ENCODE measurements around the gene DBNDD1. TPM values are rescaled to one million over a fixed set of nuclear protein-coding genes. Genes with fewer than 3 reads are reported as not detected.

Gene DBNDD1
- total RNA-seq, 2 donors from 2014 or later = 10.9 to 14.8 TPM

- H3K4me3 ChIP-seq = peak overlapping the region; percentile 79 to 80
- peak overlapping the region in 3 of 4 donors; percentile 33 to 73 (median 51) for H3K27ac ChIP-seq
- peaks cover 47% of the 10 kb centered on the region for H3K4me1 ChIP-seq
- peak in 2 of 3 donors; percentile 66 to 72 for TF ChIP-seq POLR2A (IDR thresholded peaks at IDR 0.05)
- TF ChIP-seq CTCF (IDR thresholded peaks at IDR 0.05) = peak in 1 of 7 experiments; percentile 4
- 5 to 23% methylated on average over 10 to 57 of the region's 57 CpGs for WGBS, 2 donors
- intact Hi-C loops (cut with DNase I) = no loop called here
- no peaks in the 10 kb centered on the region for H3K36me3 ChIP-seq (replicated peaks in 1 of 2; ENCODE audit: insufficient read depth in 1 of 2, low read depth in 2 of 2)
- DNase-seq (peak; percentile 93 to 95 (median 94)), ATAC-seq (peak; percentile 86)
- no peaks in the 10 kb centered on the region for H3K9me3 ChIP-seq
- H3K27me3 ChIP-seq = no peaks in the 10 kb centered on the region
Measured at GRCh38 chr16:90022209-90023077, 3.2 kb upstream of the DBNDD1 start.

- TF ChIP-seq POLR2A (IDR thresholded peaks at IDR 0.05) (no peak), CTCF (IDR thresholded peaks at IDR 0.05) (no peak)
- intact Hi-C loops (cut with DNase I) = no loop called here
- H3K27me3 ChIP-seq = no peaks in the 10 kb centered on the region
- ATAC-seq = no peak
- peak overlapping the region in 3 of 4 donors; percentile 80 to 91 (median 81) for H3K27ac ChIP-seq
- no peak for DNase-seq
- H3K4me1 ChIP-seq = peaks cover 47% of the 10 kb centered on the region
- no peak overlapping the region for H3K4me3 ChIP-seq
- WGBS, 2 donors = 66 to 86% methylated on average over 2 of the region's 2 CpGs
- no peaks in the 10 kb centered on the region for H3K36me3 ChIP-seq (replicated peaks in 1 of 2; ENCODE audit: insufficient read depth in 1 of 2, low read depth in 2 of 2)
- no peaks in the 10 kb centered on the region for H3K9me3 ChIP-seq
Measured at GRCh38 chr16:90020838-90021382, 1.7 kb upstream of the DBNDD1 start.

GRCh38 chr16:90020260-90020837 is 1.1 kb upstream of the DBNDD1 start:
- peak in 1 of 4 donors; percentile 18 for DNase-seq
- WGBS, 2 donors = 64 to 68% methylated on average over 9 of the region's 9 CpGs
- TF ChIP-seq POLR2A (IDR thresholded peaks at IDR 0.05) (no peak), CTCF (IDR thresholded peaks at IDR 0.05) (no peak)
- intact Hi-C loops (cut with DNase I) = no loop called here
- H3K27ac ChIP-seq = peak overlapping the region; percentile 80 to 91 (median 82)
- no peaks in the 10 kb centered on the region for H3K27me3 ChIP-seq
- ATAC-seq = no peak
- H3K4me1 ChIP-seq = peaks cover 47% of the 10 kb centered on the region
- no peaks in the 10 kb centered on the region for H3K36me3 ChIP-seq (replicated peaks in 1 of 2; ENCODE audit: insufficient read depth in 1 of 2, low read depth in 2 of 2)
- H3K9me3 ChIP-seq = no peaks in the 10 kb centered on the region
- no peak overlapping the region for H3K4me3 ChIP-seq

GRCh38 chr16:90019543-90020259 is 445 bp upstream of the DBNDD1 start:
- H3K4me1 ChIP-seq = peaks cover 47% of the 10 kb centered on the region
- 1 to 5% methylated on average over 5 to 43 of the region's 57 CpGs for WGBS, 2 donors
- H3K4me3 ChIP-seq = peak overlapping the region; percentile 50 to 59
- no peaks in the 10 kb centered on the region for H3K27me3 ChIP-seq
- ATAC-seq = peak; percentile 59
- TF ChIP-seq CTCF (IDR thresholded peaks at IDR 0.05) (peak in 4 of 7 experiments; percentile 46 to 60 (median 54)), POLR2A (IDR thresholded peaks at IDR 0.05) (peak; percentile 26 to 58 (median 42))
- H3K27ac ChIP-seq = peak overlapping the region; percentile 80 to 91 (median 82)
- no peaks in the 10 kb centered on the region for H3K36me3 ChIP-seq (replicated peaks in 1 of 2; ENCODE audit: insufficient read depth in 1 of 2, low read depth in 2 of 2)
- intact Hi-C loops (cut with DNase I) = no loop called here
- peak; percentile 48 to 74 (median 60) for DNase-seq
- no peaks in the 10 kb centered on the region for H3K9me3 ChIP-seq

Data from body of pancreas (tissue), 4 donors.